NCI-H1048 (cell line): ENCODE data around the gene CMTR1.

Experiments
- DNase-seq: peaks from one replicate; lab custom pipeline; 2025; lab: John Stamatoyannopoulos, UW

CMTR1 gene

GRCh38 chr6:37512400-37513011 lies 79.5 kb downstream of the CMTR1 start:
- DNase-seq, result no peak

DNA sequence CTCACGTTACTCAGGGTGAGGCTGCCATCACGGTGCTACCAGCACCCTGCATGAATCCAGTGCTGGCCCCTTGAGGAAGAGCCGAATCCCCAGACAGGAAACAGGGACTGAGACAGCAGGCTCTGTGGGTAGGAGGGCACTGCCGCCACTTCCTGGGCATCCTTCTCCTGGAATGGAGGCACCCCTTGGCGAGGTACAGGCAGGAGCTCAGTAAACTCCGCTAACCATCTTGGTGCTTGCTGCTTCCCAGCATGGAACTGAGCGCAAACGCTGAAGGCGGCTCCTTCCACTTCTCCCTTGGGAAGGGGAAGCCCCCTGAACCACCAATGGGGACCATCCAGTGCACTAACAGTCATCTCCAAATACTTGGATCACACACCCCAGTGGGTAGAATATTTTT lies 80.1 kb downstream of the CMTR1 start:
- no peak for DNase-seq

GRCh38 chr6:37513576-37513975 lies 80.6 kb downstream of the CMTR1 start:
- no peak for DNase-seq

DNA sequence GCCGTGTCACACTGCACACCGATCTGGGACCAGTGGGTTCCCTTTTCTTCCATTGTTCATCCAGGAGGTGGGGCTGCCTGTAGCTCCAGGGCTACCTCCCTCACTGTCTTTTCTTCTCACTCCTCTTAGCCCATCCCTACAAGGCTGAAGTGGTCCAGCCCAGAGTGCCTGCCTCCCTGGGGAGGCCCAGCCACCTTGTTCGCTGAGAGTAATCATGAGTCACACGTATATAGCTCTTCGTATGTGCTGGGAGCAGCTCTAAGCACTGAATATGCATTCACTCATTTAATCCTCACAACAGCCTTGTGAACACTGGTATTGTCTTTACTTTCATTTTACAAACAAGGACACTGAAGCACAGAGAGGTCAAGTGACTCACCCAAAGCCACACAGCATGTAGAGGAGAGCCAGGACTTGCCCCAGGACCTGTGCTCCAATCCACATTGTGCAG lies 81.3 kb downstream of the CMTR1 start:
- DNase-seq, result no peak

- DNase-seq, result no peak
Observed at GRCh38 chr6:37514837-37515236, 81.8 kb downstream of the CMTR1 start.

GRCh38 chr6:37515712-37516075 lies 82.7 kb downstream of the CMTR1 start:
- DNase-seq, result no peak

DNA sequence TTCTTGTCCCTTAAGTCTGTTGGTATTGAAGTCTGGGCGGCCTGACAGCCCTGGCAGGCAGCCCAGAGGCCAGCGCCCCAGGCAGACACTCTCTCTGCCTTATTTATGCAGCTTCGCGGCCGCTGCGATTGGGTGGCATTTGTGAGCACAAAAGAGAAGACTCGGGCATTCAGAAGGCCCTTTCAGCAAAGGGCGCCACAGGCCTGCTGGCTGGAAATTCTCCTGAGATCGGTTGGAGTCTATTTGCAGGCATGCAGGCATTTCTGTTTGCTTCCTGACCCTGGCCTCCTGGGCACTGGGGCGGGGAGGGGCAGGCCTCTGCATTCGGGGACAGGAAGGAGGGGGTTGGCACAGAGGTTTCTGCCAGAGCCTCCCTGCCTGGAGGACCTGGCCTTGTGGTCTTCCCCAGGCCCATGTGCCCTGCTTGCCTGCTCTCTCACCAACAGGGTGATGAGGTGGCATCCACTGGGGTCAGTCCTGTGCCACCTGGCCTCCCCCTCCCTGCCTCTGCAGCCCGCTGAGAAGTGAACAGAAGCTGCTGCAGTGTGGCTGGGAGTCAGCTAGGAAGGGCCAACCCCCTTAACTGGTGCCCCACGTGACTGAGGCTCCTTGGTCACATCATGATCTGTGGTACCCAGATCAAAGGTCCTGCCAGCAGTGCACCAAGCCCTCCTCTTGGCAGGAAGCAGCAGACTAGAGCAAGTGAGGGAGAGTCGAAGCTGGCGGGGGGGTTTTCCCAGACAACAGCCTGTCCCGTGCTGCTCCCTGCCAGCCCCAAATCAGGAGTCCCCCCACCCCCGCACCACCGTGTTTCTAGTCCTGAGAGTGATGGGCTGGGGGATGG lies 83.3 kb downstream of the CMTR1 start:
- DNase-seq, result no peak

- no peak for DNase-seq
Observed at GRCh38 chr6:37516920-37517405, 83.9 kb downstream of the CMTR1 start.

- DNase-seq, result no peak
Observed at GRCh38 chr6:37517411-37517812, 84.4 kb downstream of the CMTR1 start.

- no peak for DNase-seq
Observed at GRCh38 chr6:37518116-37518515, 85.1 kb downstream of the CMTR1 start.

DNA sequence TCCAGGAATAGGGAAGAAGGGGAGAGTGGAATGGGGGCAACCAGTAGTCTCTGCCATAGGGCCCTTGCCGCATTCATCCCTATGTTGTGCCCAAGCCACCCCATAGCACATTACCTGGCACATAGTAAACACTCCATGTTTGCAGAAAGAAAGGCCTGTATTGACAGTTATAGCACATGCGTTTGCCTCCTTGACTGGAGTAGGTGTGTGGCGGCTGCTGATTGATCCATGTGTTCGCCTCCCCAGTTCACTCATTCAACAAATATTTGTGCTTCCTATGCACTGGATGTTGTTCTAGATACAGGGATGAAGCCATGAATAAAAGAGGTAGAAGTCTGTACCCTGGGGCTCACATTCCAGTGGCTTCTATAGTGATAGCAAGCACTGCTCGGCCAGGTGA lies 86.4 kb downstream of the CMTR1 start:
- DNase-seq, result no peak

DNA sequence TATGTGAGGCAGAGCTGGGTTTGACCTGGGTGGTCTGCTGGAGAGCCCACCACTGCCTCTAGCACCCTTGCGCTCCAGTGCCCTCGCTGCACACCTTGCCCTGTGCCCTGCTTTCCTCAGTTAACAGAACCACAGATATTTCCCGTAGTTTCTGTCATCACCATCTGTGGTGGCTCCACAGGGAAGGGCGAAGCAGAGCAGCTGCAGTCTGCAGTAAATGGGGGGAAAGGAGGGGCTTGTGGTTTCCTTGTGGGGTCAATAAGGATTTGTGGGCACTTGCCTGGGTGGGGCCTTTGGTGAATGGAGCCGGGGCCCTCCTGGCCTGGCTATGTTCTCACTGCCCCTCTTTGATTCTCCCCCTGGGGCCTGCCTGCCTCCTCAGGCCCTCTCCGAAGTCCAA lies 87.9 kb downstream of the CMTR1 start:
- no peak for DNase-seq

- DNase-seq, result no peak
Observed at GRCh38 chr6:37521674-37522073, 88.7 kb downstream of the CMTR1 start.

DNA sequence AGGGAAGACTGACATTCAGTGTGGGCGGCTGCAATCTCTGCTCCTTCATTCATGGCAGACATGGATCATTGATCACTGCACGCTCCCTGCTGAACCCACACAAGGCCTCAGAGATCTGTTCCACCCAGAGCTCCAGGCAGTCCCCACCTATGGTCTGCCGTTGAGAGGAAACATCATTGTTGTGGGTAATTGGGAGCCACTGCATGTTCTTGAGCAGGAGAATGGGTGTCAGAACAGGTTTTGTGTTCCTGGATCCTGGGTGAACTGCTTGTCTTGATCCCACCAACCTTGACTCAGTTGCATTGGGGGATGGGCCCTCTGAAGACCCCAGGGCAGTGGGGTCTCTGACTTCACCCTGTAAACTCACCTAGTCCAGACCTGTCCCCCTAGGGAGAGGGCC lies 89.8 kb downstream of the CMTR1 start:
- no peak for DNase-seq

GRCh38 chr6:37523412-37523811 lies 90.4 kb downstream of the CMTR1 start:
- DNase-seq, result no peak

GRCh38 chr6:37524025-37524969 lies 91.3 kb downstream of the CMTR1 start:
- DNase-seq, result no peak

- no peak for DNase-seq
Observed at GRCh38 chr6:37524970-37525318, 91.9 kb downstream of the CMTR1 start.

- DNase-seq, result no peak
Observed at GRCh38 chr6:37525460-37526357, 92.7 kb downstream of the CMTR1 start.

DNA sequence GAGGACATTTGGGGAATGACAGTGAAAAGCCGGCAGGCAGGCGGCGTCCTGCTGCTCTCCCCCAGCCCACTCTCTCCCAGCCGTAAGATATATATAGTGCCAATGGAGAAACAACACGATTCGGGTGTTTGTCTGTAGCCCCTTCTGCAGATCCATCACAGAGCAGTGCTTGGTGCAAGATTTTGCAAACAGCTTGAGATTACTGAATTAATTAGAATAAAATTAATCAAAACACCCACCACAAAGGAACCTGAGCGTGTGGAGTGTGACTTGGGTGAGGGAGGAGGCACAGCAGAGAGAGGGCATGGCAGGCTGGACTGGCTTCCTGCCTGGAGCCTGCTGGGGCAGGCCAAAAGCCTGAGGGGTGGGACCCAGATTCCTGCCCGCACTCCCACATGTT lies 95.5 kb downstream of the CMTR1 start:
- DNase-seq, result no peak

DNA sequence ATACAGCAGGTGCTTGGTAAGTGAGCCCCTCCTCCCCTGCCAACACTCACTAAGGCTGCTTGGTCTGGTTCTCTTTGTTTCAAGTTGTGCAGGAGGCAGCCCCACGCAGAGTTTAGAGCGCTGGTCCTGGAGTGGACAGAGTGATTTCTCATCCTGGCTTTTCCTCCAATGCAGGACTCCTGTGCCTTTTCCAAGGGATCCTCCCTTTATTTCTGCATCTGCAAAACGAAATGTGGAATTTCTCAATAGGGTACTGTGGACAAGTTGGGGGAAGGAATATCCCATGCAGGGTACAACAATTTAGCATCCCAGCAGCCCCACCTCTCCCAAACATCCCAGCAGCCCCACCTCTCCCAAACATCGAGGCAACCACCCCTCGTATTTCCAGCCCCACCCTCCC lies 97.3 kb downstream of the CMTR1 start:
- no peak for DNase-seq

DNA sequence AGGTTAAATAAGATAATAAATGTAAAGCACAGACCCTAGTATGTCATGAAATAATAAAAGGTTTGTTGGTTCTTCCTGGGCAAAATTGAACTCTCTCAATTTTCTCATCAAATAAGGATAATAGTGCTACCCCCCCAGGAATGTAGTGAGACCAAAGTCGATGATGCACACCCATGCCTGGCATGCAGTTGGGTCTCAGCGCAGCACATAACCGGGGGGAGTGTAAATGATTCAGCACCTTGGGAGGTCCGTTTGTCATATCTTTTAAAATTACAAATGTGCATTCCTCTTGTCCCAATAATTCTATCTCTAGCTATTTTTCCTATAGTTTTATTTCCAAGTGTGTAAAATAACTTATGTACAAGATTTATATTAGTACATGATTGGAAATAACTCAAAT lies 98.0 kb downstream of the CMTR1 start:
- DNase-seq, result no peak
